Subcutaneous adipose tissue (tissue), 4 donors: ENCODE data around the gene NPBWR2. TPM values are rescaled to one million over a fixed set of nuclear protein-coding genes. Genes with fewer than 3 reads are reported as not detected.

ENCODE experiments used
- CTCF ChIP-seq: fragments of 450-650 bp; IDR thresholded peaks from one replicate; pipeline ENCODE4 v1.5.1; 2016; ENCODE audit warnings: low read depth, mild to moderate bottlenecking, control low read depth, antibody characterized with exemption, moderate library complexity
- total RNA-seq, 4 donors: library from RNA; depleted of rRNA; stranded (reverse); fragments of >200 nt; gene quantifications; one replicate each; pipeline ENCODE4 v1.1.0, GENCODE V29; 2016

Gene NPBWR2
- total RNA-seq, 4 donors from 2014 or later, result not detected

- no peak for TF ChIP-seq CTCF
Measured at GRCh38 chr20:64095455-64095854, 11.9 kb downstream of the NPBWR2 start.

GRCh38 chr20:64093013-64093503, 14.3 kb downstream of the NPBWR2 start:
- TF ChIP-seq CTCF, result no peak

DNA sequence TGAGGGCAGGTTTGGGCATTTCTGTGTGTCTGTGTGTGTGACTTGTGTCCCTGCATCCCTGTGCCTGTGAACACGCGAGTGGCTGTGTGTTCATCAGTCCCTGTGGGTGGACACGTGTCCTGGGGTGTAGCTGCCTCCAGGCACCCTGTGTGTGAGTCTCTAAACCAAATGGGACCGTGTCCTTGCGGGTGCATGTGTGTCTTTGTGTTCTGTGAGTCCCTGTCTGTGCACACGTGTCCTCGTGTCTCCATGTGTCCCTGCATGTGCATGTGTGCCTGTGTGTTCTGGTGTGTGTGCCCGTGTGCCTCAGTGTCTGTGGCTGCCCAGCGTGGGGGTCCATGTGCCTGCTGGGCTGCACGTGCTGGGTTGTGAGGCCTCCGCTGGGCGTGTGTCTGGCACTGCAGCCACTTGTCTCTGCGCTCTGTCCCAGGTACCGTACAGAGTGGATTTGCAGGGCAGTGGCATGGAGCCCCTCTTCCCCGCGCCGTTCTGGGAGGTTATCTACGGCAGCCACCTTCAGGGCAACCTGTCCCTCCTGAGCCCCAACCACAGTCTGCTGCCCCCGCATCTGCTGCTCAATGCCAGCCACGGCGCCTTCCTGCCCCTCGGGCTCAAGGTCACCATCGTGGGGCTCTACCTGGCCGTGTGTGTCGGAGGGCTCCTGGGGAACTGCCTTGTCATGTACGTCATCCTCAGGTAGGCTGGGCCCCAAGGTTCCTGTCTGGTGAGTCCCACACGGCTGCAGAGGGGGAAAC, 14.9 kb downstream of the NPBWR2 start:
- no peak for TF ChIP-seq CTCF

- TF ChIP-seq CTCF, result no peak
Measured at GRCh38 chr20:64091770-64092169, 15.6 kb downstream of the NPBWR2 start.

- no peak for TF ChIP-seq CTCF
Measured at GRCh38 chr20:64091340-64091739, 16.0 kb downstream of the NPBWR2 start.

GRCh38 chr20:64090165-64090564, 17.2 kb downstream of the NPBWR2 start:
- no peak for TF ChIP-seq CTCF

DNA sequence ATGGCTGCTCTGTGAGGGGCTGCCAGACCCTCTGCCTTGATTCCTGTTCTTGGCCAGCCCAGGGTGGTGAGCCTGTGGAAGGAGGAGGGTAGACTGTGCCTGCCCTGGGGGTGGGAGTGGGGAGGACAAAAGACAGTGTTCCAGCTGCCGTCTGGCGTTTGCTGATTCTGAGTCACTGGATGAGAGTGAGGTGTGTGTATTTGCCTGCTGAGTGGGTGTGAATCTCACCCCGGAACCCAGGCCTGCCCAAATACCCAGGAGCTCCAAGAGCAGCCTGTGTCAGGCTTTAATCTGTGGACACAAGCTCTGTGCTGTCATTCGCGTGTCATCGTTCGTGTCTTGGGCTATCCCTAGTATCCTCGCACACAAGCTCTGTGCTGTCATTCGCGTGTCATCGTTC, 20.6 kb downstream of the NPBWR2 start:
- no peak for TF ChIP-seq CTCF
